ENCODE measurements around the gene DDX54.
"Not testable (repeated sequence)": the region's sequence is repeated elsewhere in the genome, so short reads cannot be mapped to it uniquely, and the experiment has no call there.

The DDX54 gene

DNA sequence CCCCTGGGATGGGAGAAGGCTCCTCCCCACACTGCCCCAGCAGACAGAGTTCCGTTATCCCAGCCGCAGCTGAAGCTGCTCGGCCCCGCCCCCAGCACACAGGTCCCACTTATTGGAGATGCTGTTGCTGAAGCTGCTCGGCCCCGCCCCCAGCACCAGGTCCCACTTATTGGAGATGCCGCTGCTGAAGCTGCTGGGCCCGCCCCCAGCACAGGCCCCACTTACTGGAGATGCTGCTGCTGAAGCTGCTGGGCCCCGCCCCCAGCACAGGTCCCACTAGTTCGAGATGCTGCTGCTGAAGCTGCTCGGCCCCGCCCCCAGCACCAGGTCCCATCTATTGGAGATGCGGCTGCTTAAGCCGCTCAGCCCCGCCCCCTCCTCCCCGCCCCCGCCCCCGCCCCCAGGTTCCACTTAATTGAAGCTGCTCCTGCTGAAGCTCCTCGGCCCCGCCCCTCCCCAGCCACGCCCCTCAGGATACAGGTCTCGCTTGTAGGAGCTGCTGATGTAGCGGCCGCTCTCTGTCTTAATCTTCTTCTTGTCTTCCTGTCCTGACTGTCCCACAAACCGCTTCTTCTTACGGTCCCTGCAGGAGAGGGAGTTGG, 23.8 kb downstream of the DDX54 start:
- peak in 1 of 2 experiments; percentile 47 for DNase-seq

- no peak for DNase-seq
Observed at GRCh38 chr12:113159937-113160336, 25.3 kb downstream of the DDX54 start.

GRCh38 chr12:113158439-113159203, 26.7 kb downstream of the DDX54 start:
- DNase-seq = no peak

- no peak for DNase-seq
Observed at GRCh38 chr12:113157218-113157859, 27.9 kb downstream of the DDX54 start.

DNA sequence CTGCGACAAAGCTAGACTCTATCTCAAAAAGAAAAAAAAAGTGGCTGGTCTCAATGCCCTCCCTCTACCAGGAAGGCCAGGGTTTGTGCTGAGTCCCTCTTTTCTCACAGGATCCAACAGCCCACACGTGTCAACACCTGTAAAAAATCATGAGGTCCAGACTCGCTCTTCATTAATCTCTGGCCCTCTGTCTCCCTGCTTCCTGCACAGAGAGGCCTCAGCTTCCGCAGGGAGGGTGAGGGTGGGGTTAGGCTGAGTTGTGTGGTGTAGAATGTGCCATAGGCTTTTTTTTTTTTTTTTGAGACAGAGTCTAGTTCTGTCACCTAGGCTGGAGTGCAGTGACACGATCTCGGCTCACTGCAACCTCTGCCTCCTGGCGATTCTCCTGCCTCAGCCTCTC, 29.6 kb downstream of the DDX54 start:
- DNase-seq = no peak

- DNase-seq = no peak
Observed at GRCh38 chr12:113155060-113155459, 30.2 kb downstream of the DDX54 start.

DNA sequence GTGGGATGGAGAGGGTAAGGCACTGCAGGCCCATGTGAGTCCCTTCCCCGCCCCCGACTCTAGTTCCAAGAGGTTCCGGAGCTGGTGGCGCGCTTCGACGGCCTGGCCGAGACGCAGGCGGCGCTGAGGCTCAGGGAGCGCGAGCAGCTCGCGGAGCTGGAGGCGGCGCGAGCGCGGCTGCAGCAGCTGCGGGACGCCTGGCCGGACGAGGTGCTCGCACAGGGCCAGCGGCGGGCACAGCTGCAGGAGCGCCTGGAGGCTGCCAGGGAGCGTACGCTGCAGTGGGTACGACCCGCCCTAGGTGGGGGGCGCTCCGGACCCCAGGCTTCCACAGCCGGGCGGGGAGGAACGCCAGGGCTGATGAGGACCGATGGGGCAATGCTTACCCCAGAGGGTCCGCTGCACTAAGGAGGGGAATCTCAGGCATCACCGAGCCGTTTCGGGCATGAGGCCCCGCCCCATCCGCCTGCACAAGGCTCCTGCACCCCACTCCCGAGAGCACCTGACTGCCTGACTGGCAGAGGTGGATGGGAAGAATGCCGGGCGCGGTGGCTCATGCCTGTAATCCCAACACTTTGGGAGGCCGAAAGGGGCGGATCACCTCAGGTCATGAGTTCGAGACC, 30.8 kb downstream of the DDX54 start:
- DNase-seq = peak; percentile 39 to 53

DNA sequence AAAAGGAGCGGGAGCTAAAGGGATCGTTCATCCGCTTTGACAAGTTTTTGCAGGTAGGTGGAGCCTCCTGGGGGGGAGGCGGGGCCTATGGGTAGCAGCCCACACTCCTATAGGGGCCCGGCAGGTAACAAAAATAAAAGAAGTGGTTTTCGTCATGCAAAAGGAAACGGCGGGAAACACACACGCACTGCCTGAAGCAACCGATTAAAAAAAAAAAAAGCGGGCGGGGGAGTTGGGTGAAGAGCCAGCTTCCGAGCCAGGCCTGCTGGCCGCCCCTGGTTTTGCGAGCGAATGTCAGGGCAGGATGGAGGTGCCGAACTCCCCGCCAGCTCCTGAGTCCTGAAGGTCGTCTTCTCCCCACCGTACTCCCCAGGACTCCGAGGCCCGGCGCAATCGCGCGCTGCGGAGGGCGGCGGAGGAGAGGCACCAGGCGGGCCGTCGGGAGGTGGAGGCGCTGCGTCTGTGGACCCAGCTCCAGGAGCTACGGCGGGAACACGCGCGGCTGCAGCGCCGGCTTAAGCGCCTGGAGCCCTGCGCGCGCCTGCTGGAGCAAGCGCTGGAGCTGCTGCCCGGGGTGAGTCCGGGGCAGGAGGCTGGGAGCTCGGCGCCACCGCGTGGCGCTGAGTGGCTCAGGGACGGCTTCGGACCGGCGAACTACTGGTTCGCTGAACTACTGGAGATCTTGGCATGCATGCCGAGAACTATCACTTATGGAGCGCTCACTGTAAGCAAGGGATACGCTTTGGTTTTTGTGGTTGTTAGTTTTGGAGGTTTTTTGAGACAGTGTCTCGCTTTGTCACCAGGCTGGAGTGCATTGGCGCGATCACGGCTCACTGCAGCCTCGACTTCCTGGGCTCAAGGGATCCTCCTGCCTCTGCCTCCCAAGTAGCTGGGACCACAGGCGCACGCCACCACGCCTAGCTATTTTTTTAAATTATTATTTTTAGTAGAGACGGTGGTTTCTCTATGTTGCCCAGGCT, 32.2 kb downstream of the DDX54 start:
- peak; percentile 74 to 82 for DNase-seq

DNA sequence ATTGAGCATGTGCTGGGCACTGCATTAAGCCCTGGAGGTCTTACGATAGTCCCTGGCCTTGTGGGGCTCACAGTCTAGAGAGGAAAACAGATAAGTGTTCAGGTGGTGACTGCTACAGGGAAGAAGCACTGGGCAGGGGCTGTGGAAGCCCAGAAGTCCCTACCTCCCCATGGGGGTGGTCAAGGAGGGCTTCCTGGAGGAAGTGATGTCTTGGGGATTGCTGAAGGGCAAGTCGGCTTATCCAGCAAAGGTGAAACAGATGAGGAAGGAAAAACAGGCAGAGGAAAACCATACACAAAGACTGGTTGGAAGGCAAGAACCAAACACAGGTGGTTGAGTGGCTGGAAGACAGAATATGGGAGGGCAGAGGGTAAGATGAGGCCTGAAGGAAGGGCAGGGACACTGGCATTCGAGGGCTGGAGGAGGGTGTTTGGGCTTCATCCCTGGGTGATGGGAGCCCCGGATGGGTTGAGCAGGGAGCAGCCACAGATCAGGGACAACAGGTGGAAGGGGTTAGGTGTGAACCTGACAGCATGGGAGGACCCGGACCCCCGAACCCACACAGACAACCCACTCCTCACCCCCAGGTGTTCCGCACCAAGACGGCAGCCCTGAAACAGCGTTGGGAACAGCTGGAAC, 33.0 kb downstream of the DDX54 start:
- DNase-seq = no peak

DNA sequence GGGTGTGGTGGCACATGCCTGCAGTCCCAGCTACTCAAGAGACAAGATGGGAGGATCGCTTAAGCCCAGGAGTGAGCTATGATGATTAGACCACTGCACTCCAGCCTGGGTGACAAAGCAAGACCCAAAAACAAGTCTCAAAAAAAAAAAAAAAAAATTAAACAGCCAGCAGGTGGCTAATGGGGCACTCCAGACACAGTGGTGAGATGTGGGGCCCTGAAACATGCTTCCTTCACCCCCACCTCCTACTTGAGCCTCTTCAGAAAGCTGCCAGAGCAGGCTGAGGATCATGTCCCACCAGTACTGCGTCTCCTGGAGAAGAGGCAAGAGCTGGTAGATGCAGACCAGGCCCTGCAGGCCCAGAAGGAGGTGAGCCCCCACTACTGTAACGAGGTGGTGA, 33.6 kb downstream of the DDX54 start:
- no peak for DNase-seq

- DNase-seq = peak in 1 of 2 experiments; percentile 37
Observed at GRCh38 chr12:113149361-113150150, 35.7 kb downstream of the DDX54 start, which contains the start of gene CFAP73. Gene CFAP73 (plus strand): TSS chr12:113149724. CDS start chr12:113149858, 134 bp downstream.

- DNase-seq = no peak
Observed at GRCh38 chr12:113146999-113147398, 38.3 kb downstream of the DDX54 start.

DNA sequence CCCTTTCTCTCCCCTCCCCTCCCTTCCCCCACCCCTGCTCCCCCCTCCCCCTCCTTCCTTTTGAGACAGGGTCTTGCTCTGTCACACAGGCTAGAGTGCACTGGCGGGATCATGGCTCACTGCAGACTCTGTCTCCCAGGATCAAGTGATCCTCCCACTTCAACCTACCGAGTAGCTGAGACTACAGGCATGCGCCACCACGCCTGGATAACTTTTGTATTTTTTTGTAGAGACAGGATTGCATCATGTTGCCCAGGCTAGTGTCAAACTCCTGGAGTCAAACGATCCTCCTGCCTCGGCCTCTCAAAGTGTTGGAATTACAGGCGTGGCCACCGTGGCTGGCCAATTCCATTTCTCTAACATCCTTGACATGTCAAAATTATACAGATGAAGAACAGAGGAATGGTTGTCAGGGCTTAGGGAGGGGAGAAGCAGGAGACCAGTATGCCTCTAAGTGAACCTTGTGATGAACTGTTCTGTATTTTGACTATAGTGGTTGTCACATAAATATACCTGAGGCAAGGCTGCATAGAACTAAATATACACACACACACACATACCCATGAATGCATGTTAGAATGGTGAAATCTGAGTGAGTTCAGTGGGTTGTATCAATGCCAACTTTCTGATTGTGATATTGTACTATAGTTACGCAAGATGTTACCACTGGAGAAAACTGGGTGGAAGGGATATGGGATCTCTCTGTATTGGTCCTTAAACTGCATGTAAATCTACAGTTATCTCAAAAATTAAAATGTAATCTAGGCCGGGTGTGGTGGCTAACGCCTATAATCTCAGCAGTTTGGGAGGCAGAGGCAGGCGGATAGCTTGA, 39.3 kb downstream of the DDX54 start:
- no peak for DNase-seq

GRCh38 chr12:113144806-113145205, 40.5 kb downstream of the DDX54 start:
- no peak for DNase-seq

DNA sequence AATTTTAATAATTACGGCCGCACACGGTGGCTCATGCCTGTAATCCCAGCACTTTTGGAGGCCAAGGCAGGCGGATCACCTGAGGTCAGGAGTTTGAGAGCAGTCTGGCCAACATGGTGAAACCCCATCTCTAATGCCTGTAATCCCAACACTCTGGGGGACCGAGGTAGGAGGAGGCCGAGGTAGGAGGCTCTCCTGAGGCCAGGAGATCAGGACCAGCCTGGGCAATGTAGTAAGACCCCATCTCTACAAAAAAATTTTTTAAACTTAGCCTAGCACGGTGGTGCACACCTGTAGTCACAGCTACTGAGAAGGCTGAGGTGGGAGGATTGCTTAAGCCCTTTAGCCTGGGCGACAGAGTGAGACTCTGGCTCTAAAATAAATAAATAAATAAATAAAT, 41.3 kb downstream of the DDX54 start:
- DNase-seq = no peak

GRCh38 chr12:113142886-113143332, 42.4 kb downstream of the DDX54 start:
- DNase-seq = no peak

DNA sequence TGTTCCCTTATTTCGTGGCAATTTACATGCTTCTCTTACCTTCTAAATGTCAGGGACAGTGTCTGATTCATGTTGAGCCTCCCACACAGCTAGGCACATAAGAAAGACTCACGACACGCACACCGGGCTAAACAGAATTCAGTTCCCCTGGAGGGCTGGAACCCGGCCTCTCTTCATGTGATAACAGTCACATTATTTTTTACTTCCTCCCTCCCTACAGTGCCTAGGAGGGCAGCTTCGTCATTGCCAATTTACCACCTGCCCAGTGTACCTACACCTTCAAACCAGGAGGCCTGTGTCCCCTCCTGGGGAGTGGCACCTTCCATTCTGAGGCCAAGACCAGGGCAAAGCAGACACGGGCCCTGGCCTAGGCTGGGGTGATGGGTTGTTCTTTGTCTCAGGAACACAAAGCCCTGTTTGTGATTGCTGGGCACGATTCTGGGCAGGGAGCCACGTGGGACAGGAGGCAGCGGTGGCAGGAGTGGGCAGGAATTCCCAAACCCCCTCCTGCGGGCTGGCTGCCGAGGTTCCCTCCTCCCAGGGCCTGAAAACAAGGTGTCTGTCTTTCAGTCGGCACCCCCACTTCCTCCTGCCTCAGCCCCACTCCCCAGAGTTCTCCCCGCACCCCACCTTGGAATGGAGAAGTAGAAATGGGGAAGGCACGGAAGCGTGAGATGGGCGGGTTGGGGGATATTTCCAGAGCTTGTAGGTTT, 42.9 kb downstream of the DDX54 start:
- peak in 1 of 2 experiments; percentile 52 for DNase-seq

DNA sequence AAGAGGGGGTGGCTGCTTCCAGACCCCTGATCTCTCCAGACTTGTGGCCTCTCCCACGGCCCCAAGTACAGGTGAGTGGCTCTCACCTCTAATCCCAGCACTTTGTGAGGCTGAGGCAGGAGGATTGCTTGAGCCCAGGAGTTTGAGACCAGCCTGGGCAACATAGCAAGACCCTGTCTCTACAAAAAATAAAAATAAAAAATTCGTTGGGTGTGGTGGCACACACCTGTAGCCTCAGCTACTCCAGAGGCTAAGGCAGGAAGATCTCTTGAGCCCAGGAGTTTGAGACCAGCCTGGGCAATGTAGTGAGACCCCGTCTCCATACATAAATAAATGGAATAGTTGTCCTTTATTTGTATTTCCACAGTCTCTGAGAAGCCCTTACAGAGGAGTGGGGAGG, 43.6 kb downstream of the DDX54 start:
- not testable (repeated sequence) for DNase-seq

DNA sequence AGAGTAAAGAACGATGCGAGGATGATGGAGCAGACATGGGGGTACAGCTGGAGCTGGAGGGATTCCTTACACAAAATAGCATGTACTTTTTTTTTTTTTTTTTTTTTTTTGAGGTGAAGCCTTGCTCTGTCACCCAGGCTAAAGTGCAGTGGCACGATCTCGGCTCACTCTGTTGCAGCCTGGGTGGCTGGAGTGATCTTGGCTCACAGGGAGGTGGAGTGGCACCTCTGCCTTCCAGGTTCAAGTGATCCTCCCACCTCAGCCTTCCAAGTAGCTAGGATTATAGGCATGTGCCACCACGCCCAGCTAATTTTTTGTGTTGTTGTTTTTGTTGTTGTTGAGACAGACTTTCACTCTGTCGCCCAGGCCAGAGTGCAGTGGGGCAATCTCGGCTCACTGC, 44.6 kb downstream of the DDX54 start:
- DNase-seq = no peak

All from activated T-cell treated with anti-CD3 and anti-CD28 coated beads, Interleukin-2, amount 50 U/mL, for 48 hours (primary cell).